Loucy (cell line): ENCODE results near the gene GSG1.
A peak's percentile ranks its signal among the peaks of the same experiment; 100 is the strongest.

Experiments
- H2AFZ ChIP-seq: fragments of 200-600 bp; sonication (generic); 2 replicates; pipeline ENCODE4 v1.6.0; 2016; ENCODE audit warnings: antibody characterized with exemption, mild to moderate bottlenecking, low read length, moderate library complexity
- H3F3A ChIP-seq: fragments of 200-600 bp; 2 replicates; pipeline ENCODE4 v1.6.0; 2016; ENCODE audit warnings: antibody characterized with exemption, low read depth, mild to moderate bottlenecking
- H3K27me3 ChIP-seq: fragments of 200-600 bp; sonication (generic); 2 replicates; pipeline ENCODE4 v1.6.1; 2014; ENCODE audit warnings: low read length, mild to moderate bottlenecking; ENCODE audit not compliant: insufficient read depth, poor library complexity, severe bottlenecking
- H3K36me3 ChIP-seq: fragments of 200-600 bp; sonication (generic); 2 replicates; pipeline ENCODE4 v1.6.1; 2016; ENCODE audit warnings: low read length; ENCODE audit not compliant: insufficient read depth
- H3K4me1 ChIP-seq: fragments of 200-600 bp; sonication (generic); 2 replicates; pipeline ENCODE4 v1.5.1; 2014; ENCODE audit warnings: low read length, mild to moderate bottlenecking; ENCODE audit not compliant: insufficient read depth, poor library complexity, severe bottlenecking
- H3K4me2 ChIP-seq: fragments of 200-600 bp; sonication (generic); 2 replicates; pipeline ENCODE4 v1.6.0; 2014; ENCODE audit warnings: antibody characterized with exemption, low read length, low read depth, mild to moderate bottlenecking; ENCODE audit not compliant: poor library complexity, severe bottlenecking
- H3K4me3 ChIP-seq: fragments of 200-600 bp; sonication (generic); 2 replicates; pipeline ENCODE4 v1.5.1; 2014; ENCODE audit warnings: low read length, mild to moderate bottlenecking, mixed read lengths; ENCODE audit not compliant: poor library complexity, severe bottlenecking
- H3K79me2 ChIP-seq: fragments of 200-600 bp; sonication (generic); 2 replicates; pipeline ENCODE4 v1.6.1; 2014; ENCODE audit warnings: low read length; ENCODE audit not compliant: insufficient read depth
- H3K9ac ChIP-seq: fragments of 200-600 bp; sonication (generic); 2 replicates; pipeline ENCODE4 v1.6.0; 2014; ENCODE audit warnings: mild to moderate bottlenecking, low read depth, low read length, moderate library complexity; ENCODE audit not compliant: poor library complexity, severe bottlenecking
- H3K9me2 ChIP-seq: fragments of 200-600 bp; sonication (generic); replicated peaks from 2 replicates; pipeline ENCODE4 v1.6.1; 2016; ENCODE audit warnings: low read depth, low read length, mixed read lengths
- H3K9me3 ChIP-seq: fragments of 200-600 bp; sonication (generic); 2 replicates; pipeline ENCODE4 v1.6.1; 2014; ENCODE audit warnings: mild to moderate bottlenecking, antibody characterized with exemption, low read length, low read depth; ENCODE audit not compliant: insufficient read depth
- H4K20me1 ChIP-seq: fragments of 200-600 bp; sonication (generic); 2 replicates; pipeline ENCODE4 v1.6.0; 2014; ENCODE audit warnings: antibody characterized with exemption, low read length, mild to moderate bottlenecking; ENCODE audit not compliant: insufficient read depth, poor library complexity, severe bottlenecking
- CTCF ChIP-seq: fragments of 200-600 bp; sonication (generic); conservative IDR thresholded peaks from 2 replicates; pipeline ENCODE4 v1.5.1; 2014; ENCODE audit warnings: mild to moderate bottlenecking, antibody characterized with exemption, low read length
- EZH2phosphoT487 ChIP-seq: fragments of 200-600 bp; IDR thresholded peaks from 2 replicates; pipeline ENCODE4 v1.6.1; 2018; ENCODE audit warnings: antibody characterized with exemption, mild to moderate bottlenecking, moderate library complexity, borderline replicate concordance

GSG1 gene

GRCh38 chr12:13133886-13134285 lies 30.4 kb upstream of the GSG1 start:
- TF ChIP-seq EZH2phosphoT487 (no peak), CTCF (no peak)
- no peaks in the 10 kb centered on the region; the same call in 1 of the 2 replicates for H3F3A ChIP-seq
- no peaks in the 10 kb centered on the region for H3K9me3 ChIP-seq
- H3K4me3 ChIP-seq = no peak overlapping the region
- H3K79me2 ChIP-seq = no peaks in the 10 kb centered on the region
- no peak overlapping the region for H3K9ac ChIP-seq
- H3K4me2 ChIP-seq = no peak overlapping the region
- H3K4me1 ChIP-seq = peaks cover 6% of the 10 kb centered on the region
- H4K20me1 ChIP-seq = no peaks in the 10 kb centered on the region
- no peaks in the 10 kb centered on the region for H3K9me2 ChIP-seq
- no peaks in the 10 kb centered on the region for H3K36me3 ChIP-seq
- H2AFZ ChIP-seq = no peak overlapping the region; the same call in 1 of the 2 replicates
- H3K27me3 ChIP-seq = no peaks in the 10 kb centered on the region

- Histone ChIP-seq H3K4me2 (peak overlapping the region; percentile 7), H4K20me1 (no peaks in the 10 kb centered on the region), H3K36me3 (no peaks in the 10 kb centered on the region), H3F3A (no peaks in the 10 kb centered on the region; the same call in 1 of the 2 replicates), H2AFZ (peak overlapping the region; percentile 61; the same call in 1 of the 2 replicates), H3K4me3 (no peak overlapping the region), H3K9me3 (no peaks in the 10 kb centered on the region), H3K79me2 (no peaks in the 10 kb centered on the region), H3K4me1 (no peaks in the 10 kb centered on the region), H3K9ac (peak overlapping the region; percentile 37), H3K27me3 (no peaks in the 10 kb centered on the region), H3K9me2 (no peaks in the 10 kb centered on the region)
- TF ChIP-seq EZH2phosphoT487 (no peak), CTCF (no peak)
Measured at GRCh38 chr12:13130981-13131380, 27.5 kb upstream of the GSG1 start.

GRCh38 chr12:13128291-13128965 lies 25.0 kb upstream of the GSG1 start:
- no peaks in the 10 kb centered on the region; the same call in 1 of the 2 replicates for H3F3A ChIP-seq
- H2AFZ ChIP-seq = 0 out of 2 replicates have a peak overlapping the region, but pooled peaks have one; percentile 25
- no peak overlapping the region for H3K9ac ChIP-seq
- no peaks in the 10 kb centered on the region for H4K20me1 ChIP-seq
- TF ChIP-seq EZH2phosphoT487 = no peak
- H3K9me3 ChIP-seq = no peaks in the 10 kb centered on the region
- no peak overlapping the region for H3K4me3 ChIP-seq
- no peak overlapping the region for H3K4me2 ChIP-seq
- no peaks in the 10 kb centered on the region for H3K27me3 ChIP-seq
- H3K36me3 ChIP-seq = no peaks in the 10 kb centered on the region
- H3K4me1 ChIP-seq = no peaks in the 10 kb centered on the region
- H3K9me2 ChIP-seq = no peaks in the 10 kb centered on the region
- H3K79me2 ChIP-seq = no peaks in the 10 kb centered on the region

GRCh38 chr12:13127444-13127843 lies 24.0 kb upstream of the GSG1 start:
- H3K4me2 ChIP-seq = no peak overlapping the region

More at GRCh38 chr12:13127444-13127843, 24.0 kb upstream of the GSG1 start:
- Histone ChIP-seq H3K4me1 (no peaks in the 10 kb centered on the region), H3K9me2 (no peaks in the 10 kb centered on the region), H3K9ac (no peak overlapping the region), H3F3A (no peaks in the 10 kb centered on the region), H3K79me2 (no peaks in the 10 kb centered on the region), H3K36me3 (no peaks in the 10 kb centered on the region), H3K4me3 (no peak overlapping the region), H2AFZ (no peak overlapping the region), H3K27me3 (no peaks in the 10 kb centered on the region), H4K20me1 (no peaks in the 10 kb centered on the region), H3K9me3 (no peaks in the 10 kb centered on the region)
- TF ChIP-seq CTCF (no peak), EZH2phosphoT487 (no peak)
